KOPT-K1 (cell line): Measurements from ENCODE around the gene LCE3B.

Source experiments
- H3K27ac ChIP-seq: fragments of 200-600 bp; sonication (generic); 2 replicates; pipeline ENCODE4 v1.5.1; 2016; ENCODE audit warnings: antibody characterized with exemption, mild to moderate bottlenecking, low read depth, low read length; ENCODE audit not compliant: poor library complexity, severe bottlenecking
- H3K36me3 ChIP-seq: fragments of 200-600 bp; sonication (generic); 2 replicates; pipeline ENCODE4 v1.5.1; 2017; ENCODE audit warnings: antibody characterized with exemption, mild to moderate bottlenecking, low read length, moderate library complexity; ENCODE audit not compliant: insufficient read depth
- H3K9me3 ChIP-seq: fragments of 200-600 bp; sonication (generic); 2 replicates; pipeline ENCODE4 v1.5.1; 2017; ENCODE audit warnings: antibody characterized with exemption, low read length, mild to moderate bottlenecking; ENCODE audit not compliant: insufficient read depth, poor library complexity, severe bottlenecking

LCE3B gene

DNA sequence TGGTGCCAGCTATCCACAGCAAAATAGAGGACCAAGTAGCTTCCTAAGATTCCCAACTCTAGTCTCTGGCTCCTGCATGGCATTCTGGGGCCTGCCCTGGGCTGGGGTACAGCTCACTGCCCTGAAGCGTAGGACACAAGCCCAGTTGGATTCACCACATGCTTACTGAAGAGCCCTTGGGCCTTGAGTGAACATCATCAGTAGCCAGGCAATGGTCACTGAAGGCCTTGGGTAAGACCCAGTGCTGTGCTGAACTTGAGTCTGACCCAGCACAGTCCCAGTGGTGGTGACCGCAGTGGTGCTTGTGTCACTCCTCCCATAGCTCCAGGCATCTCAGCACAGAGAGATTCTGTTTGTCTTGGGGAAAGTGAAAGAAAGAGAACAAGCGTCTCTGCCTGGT lies 17.0 kb downstream of the LCE3B start:
- Histone ChIP-seq H3K27ac (no peak overlapping the region), H3K9me3 (no peaks in the 10 kb centered on the region)

GRCh38 chr1:152640351-152640750 lies 26.7 kb downstream of the LCE3B start:
- Histone ChIP-seq H3K36me3 (no peaks in the 10 kb centered on the region), H3K27ac (no peak overlapping the region), H3K9me3 (no peaks in the 10 kb centered on the region)

More for the DNA sequence above, 17.0 kb downstream of the LCE3B start:
- no peaks in the 10 kb centered on the region for H3K36me3 ChIP-seq

DNA sequence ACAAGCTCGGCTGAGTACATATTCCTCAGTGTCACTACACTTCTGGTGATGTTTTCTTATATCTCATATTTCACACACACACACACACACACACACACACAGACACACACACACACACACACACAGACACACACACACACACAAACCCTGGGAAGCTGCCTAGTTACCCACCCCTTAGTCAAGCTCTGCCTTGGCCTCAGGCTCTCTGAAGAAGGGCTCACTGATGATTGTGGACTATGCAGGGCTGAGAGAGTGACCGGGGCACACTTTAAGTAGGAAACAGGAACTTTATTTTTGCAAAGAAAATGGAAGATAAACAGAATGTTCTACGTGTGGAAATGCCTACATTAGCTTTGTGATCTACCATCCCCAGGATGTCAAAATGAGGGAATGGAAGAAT lies 30.3 kb downstream of the LCE3B start:
- Histone ChIP-seq H3K36me3 (no peaks in the 10 kb centered on the region), H3K27ac (no peak overlapping the region), H3K9me3 (no peaks in the 10 kb centered on the region)

- H3K27ac ChIP-seq, result no peak overlapping the region
- no peaks in the 10 kb centered on the region for H3K9me3 ChIP-seq
These were observed 31.5 kb downstream of the LCE3B start for GRCh38 chr1:152645146-152645545.

GRCh38 chr1:152646656-152647055 lies 33.0 kb downstream of the LCE3B start:
- Histone ChIP-seq H3K9me3 (no peaks in the 10 kb centered on the region), H3K36me3 (no peaks in the 10 kb centered on the region), H3K27ac (no peak overlapping the region)

More at GRCh38 chr1:152645146-152645545, 31.5 kb downstream of the LCE3B start:
- no peaks in the 10 kb centered on the region for H3K36me3 ChIP-seq

DNA sequence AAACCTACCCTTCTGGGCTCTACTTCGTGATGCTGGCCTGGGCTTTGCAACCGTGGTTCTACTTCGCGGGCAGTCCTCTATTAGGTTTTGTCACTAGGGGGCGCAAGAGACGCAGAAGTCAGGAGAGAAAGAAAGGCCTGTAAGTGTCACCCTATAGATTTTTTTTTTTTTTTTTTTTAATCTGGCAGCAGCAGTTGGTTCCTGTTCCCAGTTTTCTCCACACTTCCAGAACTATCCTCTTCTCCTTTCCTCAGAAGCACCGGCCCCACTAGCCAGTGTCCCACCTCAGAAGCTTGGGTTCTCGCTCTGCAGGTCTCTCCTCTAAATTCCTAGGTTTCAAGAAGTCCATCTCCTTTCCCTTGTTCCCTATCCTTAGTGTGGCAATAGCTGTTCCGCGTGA lies 40.5 kb downstream of the LCE3B start:
- H3K27ac ChIP-seq, result no peak overlapping the region
- H3K36me3 ChIP-seq, result no peaks in the 10 kb centered on the region
- H3K9me3 ChIP-seq, result no peaks in the 10 kb centered on the region

GRCh38 chr1:152656459-152656858 lies 42.8 kb downstream of the LCE3B start:
- Histone ChIP-seq H3K27ac (no peak overlapping the region), H3K36me3 (no peaks in the 10 kb centered on the region), H3K9me3 (no peaks in the 10 kb centered on the region)

GRCh38 chr1:152657677-152658076 lies 44.1 kb downstream of the LCE3B start:
- Histone ChIP-seq H3K27ac (no peak overlapping the region), H3K36me3 (no peaks in the 10 kb centered on the region), H3K9me3 (no peaks in the 10 kb centered on the region)

DNA sequence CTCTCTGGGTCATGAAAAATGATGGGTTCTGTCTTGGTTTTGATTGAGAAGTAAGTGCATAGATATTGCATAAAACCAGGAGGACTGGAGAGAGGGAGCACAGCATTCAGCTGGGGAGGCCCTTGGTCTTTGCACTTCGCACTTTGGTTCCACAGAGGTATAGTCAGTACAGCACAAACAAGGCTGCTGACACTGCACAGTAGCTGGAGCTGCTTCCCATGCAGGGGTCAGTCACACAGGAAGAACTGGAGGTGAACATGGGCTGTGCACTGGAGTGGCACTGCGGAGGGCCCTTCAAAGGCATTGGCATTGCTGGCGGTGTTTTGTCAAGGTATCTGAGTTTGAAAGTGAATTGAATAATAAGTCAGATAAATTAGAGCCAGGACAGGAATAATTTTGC lies 45.0 kb downstream of the LCE3B start:
- no peaks in the 10 kb centered on the region for H3K9me3 ChIP-seq
- H3K36me3 ChIP-seq, result no peaks in the 10 kb centered on the region
- no peak overlapping the region for H3K27ac ChIP-seq

DNA sequence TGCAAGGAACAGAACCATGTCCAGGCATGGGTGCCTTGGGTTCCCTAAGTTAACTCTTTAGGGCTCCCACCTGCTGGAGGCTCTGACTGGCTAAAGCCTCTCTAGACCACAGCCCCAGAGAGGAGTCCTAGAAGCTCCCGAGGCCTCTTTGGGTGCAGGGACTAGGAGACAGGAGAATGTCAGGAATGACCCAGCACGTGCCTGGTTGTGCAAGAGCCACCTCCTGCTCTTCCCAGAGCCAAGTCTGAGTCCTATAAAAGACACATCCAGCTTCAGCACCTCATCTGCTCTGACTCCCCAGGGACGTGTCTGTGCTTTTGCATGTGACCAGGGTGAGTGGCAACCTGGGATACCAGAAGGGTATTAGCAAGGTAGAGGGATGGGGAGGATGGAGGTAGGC lies 49.5 kb downstream of the LCE3B start, which contains the start of gene LCE2D:
Gene LCE2D, plus strand, starts transcription at position 283 of the 400 bp plus-strand sequence. CDS start 726 bp downstream, outside the sequence.
- no peaks in the 10 kb centered on the region for H3K9me3 ChIP-seq
- no peak within 1 kb of the TSS for H3K27ac ChIP-seq
- H3K36me3 ChIP-seq, result no peaks in the 10 kb centered on the region
